Fibroblast of lung (primary cell): ENCODE measurements around the gene ZC3H12C. TPM values are rescaled to one million over a fixed set of nuclear protein-coding genes. Genes with fewer than 3 reads are reported as not detected.

Source experiments
- DNase-seq, 2 donors: peaks; one replicate each; pipeline versions ENCODE4 v3.0.0 to v3.0.0-alpha.2; 2010; ENCODE audit warnings: low read depth in 2 of 2
- H2AFZ ChIP-seq: 2 replicates; pipeline ENCODE4 v1.5.1; 2012; ENCODE audit warnings: low read length, control low read depth, inconsistent platforms
- H3K27ac ChIP-seq: 2 replicates; pipeline ENCODE4 v1.5.1; 2011; ENCODE audit warnings: low read length, control low read depth; ENCODE audit not compliant: insufficient read depth
- H3K27me3 ChIP-seq: 2 replicates; pipeline ENCODE4 v1.5.1; 2011; ENCODE audit warnings: mild to moderate bottlenecking, low read length; ENCODE audit not compliant: control insufficient read depth, insufficient read depth
- H3K36me3 ChIP-seq: 2 replicates; pipeline ENCODE4 v1.5.1; 2011; ENCODE audit warnings: low read length; ENCODE audit not compliant: control insufficient read depth, insufficient read depth
- H3K4me1 ChIP-seq: 2 replicates; pipeline ENCODE4 v1.5.1; 2011; ENCODE audit warnings: low read length; ENCODE audit not compliant: control insufficient read depth, insufficient read depth; ENCODE audit errors: extremely low read depth
- H3K4me2 ChIP-seq: 2 replicates; pipeline ENCODE4 v1.5.1; 2011; ENCODE audit warnings: low read length, control low read depth; ENCODE audit not compliant: insufficient read depth; ENCODE audit errors: extremely low read depth
- H3K4me3 ChIP-seq, 4 experiments: fragments of 200-600 bp in 1 of 4; sonication (generic) in 1 of 4; replicated peaks in 1 of 4; 2 replicates each; pipeline ENCODE4 v1.5.1; 2011 to 2016; ENCODE audit warnings: low read length in 4 of 4, low read depth in 3 of 4, mild to moderate bottlenecking in 3 of 4, control low read depth in 2 of 4, inconsistent platforms in 1 of 4, mixed read lengths in 1 of 4; ENCODE audit not compliant: insufficient read depth in 1 of 4; ENCODE audit errors: control extremely low read depth in 1 of 4
- H3K79me2 ChIP-seq: 2 replicates; pipeline ENCODE4 v1.5.1; 2012; ENCODE audit warnings: mild to moderate bottlenecking, low read length, inconsistent platforms; ENCODE audit not compliant: control insufficient read depth, insufficient read depth
- H3K9ac ChIP-seq: 2 replicates; pipeline ENCODE4 v1.5.1; 2011; ENCODE audit warnings: mild to moderate bottlenecking, low read length, control low read depth; ENCODE audit not compliant: insufficient read depth
- H3K9me3 ChIP-seq: 2 replicates; pipeline ENCODE4 v1.5.1; 2012; ENCODE audit warnings: low read depth, low read length; ENCODE audit not compliant: control insufficient read depth, insufficient read depth
- H4K20me1 ChIP-seq: 2 replicates; pipeline ENCODE4 v1.5.1; 2011; ENCODE audit warnings: low read length; ENCODE audit not compliant: control insufficient read depth, insufficient read depth; ENCODE audit errors: extremely low read depth
- EZH2 ChIP-seq: IDR thresholded peaks from 2 replicates; pipeline ENCODE4 v1.5.1; 2012; ENCODE audit warnings: low read length, control low read depth, mild to moderate bottlenecking; ENCODE audit errors: missing control alignments
- polyA plus RNA-seq, 2 donors: library from polyadenylated mRNA; depleted of rRNA in 1 of 2; stranded (reverse) in 1 of 2; unstranded in 1 of 2; fragments of >200 nt; gene quantifications; 2 replicates each; pipeline ENCODE4 v1.2.1, GENCODE V29; 2011 to 2012; ENCODE audit warnings: missing spikeins in 1 of 2
- total RNA-seq: library from RNA; depleted of rRNA; stranded (reverse); fragments of >200 nt; gene quantifications from 2 replicates; pipeline ENCODE4 v1.2.1, GENCODE V29; 2014
- TF ChIP-seq, protein P1 (sequence below), 2 donors: IDR thresholded peaks in 1 of 2; conservative IDR thresholded peaks in 1 of 2; 1 replicate in 1 of 2; 2 replicates in 1 of 2; pipeline ENCODE4 v1.5.1; 2011 to 2012; ENCODE audit warnings: low read length in 2 of 2, control low read depth in 1 of 2, inconsistent platforms in 1 of 2, low read depth in 1 of 2, mild to moderate bottlenecking in 1 of 2

Gene ZC3H12C
- total and polyA plus RNA-seq, 2 donors (not counting 1 experiment from before 2014, with no cell fraction given) = 7.2 to 10.1 TPM

GRCh38 chr11:110128161-110128560, 35.0 kb downstream of the ZC3H12C start:
- Histone ChIP-seq H3K27ac (no peak overlapping the region), H3K36me3 (no peaks in the 10 kb centered on the region), H3K9me3 (no peaks in the 10 kb centered on the region), H3K4me2 (peak overlapping the region; percentile 38), H2AFZ (no peak overlapping the region), H3K4me1 (peaks cover 3% of the 10 kb centered on the region), H3K9ac (no peak overlapping the region), H3K27me3 (no peaks in the 10 kb centered on the region), H4K20me1 (no peaks in the 10 kb centered on the region), H3K4me3 (no peak overlapping the region), H3K79me2 (peaks cover 27% of the 10 kb centered on the region)
- DNase-seq = peak; percentile 32 to 50
- no peak for TF ChIP-seq EZH2
- TF ChIP-seq, protein P1, sequence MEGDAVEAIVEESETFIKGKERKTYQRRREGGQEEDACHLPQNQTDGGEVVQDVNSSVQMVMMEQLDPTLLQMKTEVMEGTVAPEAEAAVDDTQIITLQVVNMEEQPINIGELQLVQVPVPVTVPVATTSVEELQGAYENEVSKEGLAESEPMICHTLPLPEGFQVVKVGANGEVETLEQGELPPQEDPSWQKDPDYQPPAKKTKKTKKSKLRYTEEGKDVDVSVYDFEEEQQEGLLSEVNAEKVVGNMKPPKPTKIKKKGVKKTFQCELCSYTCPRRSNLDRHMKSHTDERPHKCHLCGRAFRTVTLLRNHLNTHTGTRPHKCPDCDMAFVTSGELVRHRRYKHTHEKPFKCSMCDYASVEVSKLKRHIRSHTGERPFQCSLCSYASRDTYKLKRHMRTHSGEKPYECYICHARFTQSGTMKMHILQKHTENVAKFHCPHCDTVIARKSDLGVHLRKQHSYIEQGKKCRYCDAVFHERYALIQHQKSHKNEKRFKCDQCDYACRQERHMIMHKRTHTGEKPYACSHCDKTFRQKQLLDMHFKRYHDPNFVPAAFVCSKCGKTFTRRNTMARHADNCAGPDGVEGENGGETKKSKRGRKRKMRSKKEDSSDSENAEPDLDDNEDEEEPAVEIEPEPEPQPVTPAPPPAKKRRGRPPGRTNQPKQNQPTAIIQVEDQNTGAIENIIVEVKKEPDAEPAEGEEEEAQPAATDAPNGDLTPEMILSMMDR (conservative IDR thresholded peaks at IDR 0.05 in 1 of 2, IDR thresholded peaks at IDR 0.05 in 1 of 2; ENCODE audit: low read depth in 1 of 2, low read length in 2 of 2) = no peak

- TF ChIP-seq, protein P1 (conservative IDR thresholded peaks at IDR 0.05 in 1 of 2, IDR thresholded peaks at IDR 0.05 in 1 of 2; ENCODE audit: low read depth in 1 of 2, low read length in 2 of 2) = no peak
- TF ChIP-seq EZH2 = no peak
- Histone ChIP-seq H3K36me3 (no peaks in the 10 kb centered on the region), H4K20me1 (no peaks in the 10 kb centered on the region), H3K4me2 (no peak overlapping the region), H3K27me3 (no peaks in the 10 kb centered on the region), H3K79me2 (peaks cover 18% of the 10 kb centered on the region), H3K4me3 (no peak overlapping the region), H3K4me1 (peaks cover 3% of the 10 kb centered on the region), H3K9ac (no peak overlapping the region), H3K9me3 (no peaks in the 10 kb centered on the region), H3K27ac (no peak overlapping the region), H2AFZ (no peak overlapping the region)
- DNase-seq = peak; percentile 71 to 87
Measured at GRCh38 chr11:110130642-110131238, 37.5 kb downstream of the ZC3H12C start.

GRCh38 chr11:110131386-110132123, 38.4 kb downstream of the ZC3H12C start:
- H3K4me1 ChIP-seq = peaks cover 3% of the 10 kb centered on the region
- no peak for DNase-seq
- peaks cover 18% of the 10 kb centered on the region for H3K79me2 ChIP-seq
- H3K9me3 ChIP-seq = no peaks in the 10 kb centered on the region
- no peak overlapping the region for H3K4me3 ChIP-seq
- no peak overlapping the region for H3K9ac ChIP-seq
- TF ChIP-seq, protein P1 (conservative IDR thresholded peaks at IDR 0.05 in 1 of 2, IDR thresholded peaks at IDR 0.05 in 1 of 2; ENCODE audit: low read depth in 1 of 2, low read length in 2 of 2) = no peak
- no peak for TF ChIP-seq EZH2
- H2AFZ ChIP-seq = no peak overlapping the region
- H3K36me3 ChIP-seq = no peaks in the 10 kb centered on the region
- H3K27me3 ChIP-seq = no peaks in the 10 kb centered on the region
- H4K20me1 ChIP-seq = no peaks in the 10 kb centered on the region
- no peak overlapping the region for H3K4me2 ChIP-seq
- H3K27ac ChIP-seq = no peak overlapping the region
